HG02610 (cell line): ENCODE results near the gene VSNL1.

Experiments used
- ATAC-seq: cut with Tn5 transposase; IDR thresholded peaks from one replicate; pipeline ENCODE4 v1.9.1; 2021; ENCODE audit warnings: mild to moderate bottlenecking, moderate library complexity; ENCODE audit not compliant: unreplicated experiment

Gene VSNL1

DNA sequence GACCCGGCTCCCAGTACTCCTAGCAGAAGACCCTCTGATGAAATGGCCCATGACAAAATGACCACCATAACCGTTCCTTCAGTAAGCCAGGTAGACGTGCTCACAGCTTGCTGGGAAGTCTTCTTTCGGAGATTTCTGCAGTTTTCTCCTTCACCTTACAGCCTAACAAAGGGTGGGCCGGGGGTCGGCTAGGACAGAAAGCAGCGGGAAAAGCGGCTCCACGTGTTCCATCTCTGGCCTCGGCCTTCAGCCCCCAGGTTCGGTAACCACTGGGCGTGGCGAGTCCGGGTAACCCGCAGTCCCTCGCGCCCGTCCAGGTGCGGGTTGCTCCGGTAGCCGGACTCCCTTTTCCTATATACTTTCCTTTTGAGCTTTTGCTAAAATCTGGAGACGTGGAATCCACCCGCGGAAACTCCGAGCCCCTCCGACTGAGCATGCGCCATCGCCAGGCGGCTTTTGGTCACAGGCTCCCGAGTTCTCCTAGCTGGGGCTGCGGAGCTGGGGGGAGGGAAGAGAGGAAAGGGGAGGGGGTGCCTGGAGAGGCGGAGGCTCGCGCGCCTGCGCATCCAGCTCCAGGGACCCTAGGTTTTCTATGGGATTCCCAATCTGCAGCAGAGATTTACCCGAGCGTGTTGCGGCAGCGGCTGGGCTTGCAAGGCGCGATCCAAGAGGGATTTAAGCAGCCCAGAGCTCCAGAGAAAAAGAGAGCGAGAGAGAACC is at the start of gene VSNL1:
Gene VSNL1 (plus strand): TSS at position 604 of the 720 bp plus-strand sequence. CDS start 51,379 bp downstream, outside the sequence.
- ATAC-seq, result no peak

DNA sequence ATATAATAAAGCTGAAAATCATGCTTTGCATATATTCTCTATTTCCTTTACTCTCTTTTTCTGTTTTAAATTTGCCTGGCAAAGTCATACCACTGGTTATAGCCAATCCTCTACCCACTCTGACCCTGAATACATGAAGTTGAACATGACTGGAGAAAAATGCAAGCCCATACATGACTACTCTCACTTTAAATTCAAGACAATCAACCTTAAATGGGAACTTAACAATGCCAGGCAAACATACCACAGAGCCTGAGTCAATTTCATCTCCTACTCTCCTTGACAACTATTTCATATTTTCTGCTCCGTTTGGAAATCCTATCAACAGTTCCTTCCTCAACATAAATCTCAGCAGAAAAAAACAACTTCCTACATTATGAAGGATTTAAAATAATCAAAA is 44.9 kb upstream of the VSNL1 start:
- no peak for ATAC-seq

DNA sequence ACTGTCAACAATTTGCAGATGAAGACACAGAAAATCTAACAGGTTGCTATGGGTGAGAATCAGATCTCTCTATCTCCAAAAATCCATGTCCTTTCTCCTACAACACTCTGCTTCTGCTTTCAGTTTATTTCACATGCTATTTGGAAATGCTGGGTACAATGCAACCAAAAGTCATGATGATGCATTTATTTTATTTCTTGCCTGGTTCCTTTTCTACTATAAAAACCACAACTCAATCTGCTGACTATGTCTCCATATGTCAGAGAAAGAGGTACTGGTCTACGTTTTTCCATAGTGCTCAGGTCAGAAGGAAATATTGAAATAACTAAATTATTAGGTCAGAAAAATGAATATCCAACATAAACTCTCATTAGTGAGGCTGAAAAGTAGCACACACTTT is 42.8 kb upstream of the VSNL1 start:
- no peak for ATAC-seq

DNA sequence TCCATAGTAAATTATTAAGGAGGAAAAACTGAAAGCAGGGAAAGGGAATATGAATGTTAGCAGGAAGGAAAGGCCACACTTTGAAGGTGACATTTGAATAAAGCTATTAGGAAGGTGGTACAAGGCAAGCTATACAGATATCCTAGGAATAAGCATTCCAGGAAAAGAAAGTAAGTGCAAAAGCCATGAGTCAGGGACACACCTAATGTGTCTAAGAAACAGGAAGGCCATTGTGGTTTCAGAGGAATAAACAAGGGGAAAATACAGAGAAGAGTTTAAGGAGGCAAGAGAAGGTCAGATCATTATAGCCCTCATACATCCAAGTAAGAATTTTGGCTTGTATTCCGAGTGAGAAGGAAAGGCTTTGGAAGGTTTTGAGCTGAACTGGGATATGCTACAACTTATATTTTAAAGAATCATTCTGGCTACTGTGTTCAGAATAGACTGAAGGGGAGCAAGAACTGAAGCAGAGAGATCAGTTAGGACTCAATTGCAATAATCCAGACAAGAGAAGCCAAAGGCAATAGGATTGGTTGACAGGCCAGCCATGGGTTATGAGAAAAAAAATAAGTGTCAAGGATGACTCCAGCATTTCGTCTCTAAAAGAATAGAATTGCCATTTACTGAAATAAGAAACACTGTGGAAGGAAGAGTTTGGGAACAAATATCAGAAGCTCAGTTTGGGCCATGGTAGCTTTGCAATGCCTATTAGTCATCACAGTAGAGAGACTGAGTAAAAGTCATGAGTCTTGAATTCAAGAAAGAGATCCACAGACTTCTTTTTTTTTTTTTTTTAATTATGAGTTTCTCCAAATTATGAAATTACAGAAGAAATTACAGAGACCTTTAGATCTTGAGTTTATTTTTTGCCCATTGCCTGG is 33.5 kb upstream of the VSNL1 start:
- ATAC-seq, result no peak

DNA sequence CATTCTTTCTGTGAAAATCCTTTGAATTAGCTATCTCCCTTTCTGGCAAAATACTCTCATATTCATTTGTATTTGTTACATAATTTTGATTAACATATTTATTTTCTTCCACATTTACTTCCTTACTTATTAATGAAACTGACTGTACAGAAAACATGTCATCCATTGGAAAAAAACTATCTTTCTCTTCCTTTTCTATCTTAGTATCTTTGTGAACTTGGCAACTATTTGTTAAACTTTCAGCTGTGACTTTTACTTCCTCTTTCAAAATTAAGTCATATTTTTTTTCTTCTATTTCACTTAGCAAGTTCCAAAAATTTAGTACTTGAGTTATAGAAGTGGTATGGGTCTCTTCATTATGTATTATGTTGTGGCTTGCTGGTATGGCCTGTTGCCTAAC is 24.8 kb upstream of the VSNL1 start:
- peak; percentile 36 for ATAC-seq

DNA sequence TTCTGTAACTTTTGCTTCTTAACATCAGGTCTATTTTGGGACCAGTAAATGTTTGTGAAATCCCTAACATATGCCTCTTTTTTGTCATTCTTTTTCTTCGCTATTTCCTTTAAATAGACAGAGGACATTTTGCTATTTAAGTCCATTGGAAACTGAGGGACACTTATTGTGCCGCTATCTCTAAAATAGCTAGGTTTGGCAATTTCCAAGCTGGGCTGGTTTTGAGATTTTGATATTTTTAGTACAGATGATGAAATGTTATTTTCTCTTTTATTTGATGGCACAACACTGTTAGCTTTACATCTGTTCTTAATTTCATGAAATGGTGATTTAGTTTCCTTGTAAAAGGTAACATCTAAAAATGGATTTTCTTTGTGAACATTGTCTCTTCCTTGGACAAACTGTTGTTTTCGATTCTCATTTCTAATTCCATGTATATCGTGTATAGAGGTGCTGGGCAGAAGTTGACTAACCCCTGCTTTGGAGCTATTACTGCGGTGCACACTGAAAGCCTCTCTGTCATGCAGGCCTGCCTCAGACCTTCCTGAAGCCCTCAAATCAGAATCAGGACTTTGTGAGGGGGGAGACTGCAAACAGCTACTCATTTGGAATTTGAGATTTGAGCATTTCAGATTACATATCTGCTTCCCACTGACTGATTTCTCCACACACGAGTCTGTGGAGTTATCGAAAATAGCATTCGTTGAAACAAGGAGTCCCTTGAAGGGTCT is 22.9 kb upstream of the VSNL1 start:
- peak; percentile 29 for ATAC-seq

DNA sequence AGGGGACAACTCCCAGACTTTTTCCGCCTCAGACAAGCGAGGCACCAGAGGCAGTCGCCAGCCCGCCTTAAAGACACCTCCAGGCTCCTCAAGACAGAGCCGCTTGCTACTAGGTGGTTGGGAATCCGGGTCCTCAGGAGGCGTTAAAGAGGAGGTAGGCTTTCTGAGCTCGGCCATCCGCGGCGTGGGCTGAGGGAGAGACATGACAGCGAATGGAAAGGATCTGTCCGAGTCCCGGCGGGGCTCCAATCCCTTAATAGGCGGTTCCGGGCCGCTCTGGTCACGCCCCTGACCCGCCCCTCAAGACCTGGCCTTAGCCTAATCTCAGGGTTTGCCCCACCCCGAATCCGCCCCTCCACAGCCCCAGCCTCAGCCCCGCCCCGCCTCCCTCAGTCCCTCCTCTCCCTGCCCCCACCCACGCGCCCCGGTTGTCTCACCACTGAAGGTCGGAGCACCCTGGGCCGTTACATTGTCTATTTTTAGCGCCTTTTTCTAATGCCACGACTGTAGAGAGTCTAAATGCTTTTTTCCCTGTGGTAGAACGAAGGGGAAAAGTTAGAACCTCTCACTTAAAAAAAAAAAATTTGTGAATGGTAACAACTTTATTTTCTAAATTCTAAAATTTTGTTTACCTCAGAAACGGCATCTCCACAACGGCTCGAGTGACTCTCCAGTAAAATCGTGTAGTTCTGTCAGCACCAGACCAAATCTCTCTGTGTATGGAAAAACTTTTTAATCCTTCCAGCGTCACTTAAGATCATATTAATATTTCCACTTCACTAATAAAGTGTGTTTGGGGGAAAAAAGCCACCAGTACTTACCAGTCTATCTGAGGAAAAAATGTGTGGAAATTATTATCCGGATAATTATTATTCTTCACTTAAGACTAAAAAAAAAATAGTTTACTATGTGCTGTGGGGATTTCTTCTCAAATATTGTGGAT is 22.0 kb upstream of the VSNL1 start, which contains the start of gene RAD51AP2:
Gene RAD51AP2 (minus strand): TSS at position 229 of the 943 bp plus-strand sequence. CDS start 25 bp downstream, at position 204.
- ATAC-seq, result peak; percentile 89

DNA sequence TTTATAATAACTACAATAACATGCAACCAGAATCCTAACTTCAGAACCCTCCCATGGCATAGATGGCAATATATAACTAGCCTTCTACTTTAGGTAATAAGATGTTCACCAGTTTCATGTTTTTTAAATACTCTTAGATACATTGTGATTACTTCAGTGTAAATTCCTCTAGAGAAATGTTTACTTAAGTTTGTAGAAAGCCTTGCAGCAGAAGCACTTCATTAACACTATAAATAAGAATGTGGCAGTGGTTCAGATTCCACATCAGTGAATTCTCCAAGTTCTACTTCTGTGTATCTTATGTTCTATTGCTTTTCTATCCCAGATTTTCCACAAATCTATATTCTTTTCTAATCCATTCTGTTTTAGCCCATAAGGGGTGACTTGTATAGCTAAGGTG is 21.0 kb upstream of the VSNL1 start:
- ATAC-seq, result no peak

DNA sequence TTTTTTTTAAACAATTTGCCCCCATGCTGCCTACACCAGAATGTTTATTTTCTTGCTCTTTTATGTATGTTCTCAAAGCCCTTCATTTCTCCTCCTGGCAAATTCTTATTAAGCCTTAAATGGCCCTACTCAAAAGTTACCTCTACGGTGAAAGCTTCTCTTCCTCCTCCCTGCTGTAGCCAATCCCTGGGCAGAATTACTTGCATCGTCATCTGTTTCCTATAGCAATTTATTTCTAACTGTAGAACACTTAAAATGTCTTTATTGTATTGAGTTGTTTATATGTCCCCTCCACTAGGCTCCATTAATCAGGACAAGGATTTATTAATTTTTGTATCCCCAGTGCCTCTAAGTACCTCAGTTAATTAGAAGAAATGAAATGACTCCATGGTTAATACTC is 19.7 kb upstream of the VSNL1 start:
- ATAC-seq, result no peak

DNA sequence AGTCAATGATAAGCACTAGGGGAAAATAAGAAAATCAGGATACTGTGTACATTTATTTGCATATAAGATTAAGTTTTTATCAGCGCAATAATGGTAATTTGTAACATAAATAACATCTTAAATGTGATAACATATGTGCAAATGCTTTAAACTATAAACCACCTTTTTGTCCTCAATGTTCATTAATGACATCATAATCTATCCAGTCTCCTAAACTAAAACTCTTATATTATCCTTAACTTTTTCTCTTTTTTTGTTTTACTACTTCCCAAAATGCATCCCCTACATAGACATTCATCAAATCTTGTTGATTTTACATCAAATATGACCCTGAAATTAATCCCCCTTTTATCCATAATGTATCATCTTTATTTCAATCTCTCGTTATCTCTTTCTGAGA is 18.9 kb upstream of the VSNL1 start:
- ATAC-seq, result no peak

DNA sequence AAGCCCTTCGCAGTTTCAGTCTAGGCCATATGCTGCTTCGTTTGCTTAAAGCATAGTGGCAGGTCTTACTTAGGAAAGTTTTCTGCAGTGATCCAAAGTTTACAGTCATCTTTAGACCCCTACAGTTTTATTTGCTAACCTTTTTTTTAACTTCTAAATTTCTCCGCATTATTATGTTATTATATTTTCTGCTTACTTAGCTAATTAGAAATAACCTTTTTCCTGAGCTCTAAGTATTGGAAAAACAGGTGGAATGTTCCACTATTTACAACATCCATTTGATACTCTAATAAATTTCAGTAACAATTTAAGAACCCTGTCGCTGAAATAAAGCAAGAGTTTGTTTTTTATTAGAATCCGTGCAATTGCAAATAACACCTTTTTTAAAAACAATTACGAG is 18.2 kb upstream of the VSNL1 start:
- no peak for ATAC-seq

DNA sequence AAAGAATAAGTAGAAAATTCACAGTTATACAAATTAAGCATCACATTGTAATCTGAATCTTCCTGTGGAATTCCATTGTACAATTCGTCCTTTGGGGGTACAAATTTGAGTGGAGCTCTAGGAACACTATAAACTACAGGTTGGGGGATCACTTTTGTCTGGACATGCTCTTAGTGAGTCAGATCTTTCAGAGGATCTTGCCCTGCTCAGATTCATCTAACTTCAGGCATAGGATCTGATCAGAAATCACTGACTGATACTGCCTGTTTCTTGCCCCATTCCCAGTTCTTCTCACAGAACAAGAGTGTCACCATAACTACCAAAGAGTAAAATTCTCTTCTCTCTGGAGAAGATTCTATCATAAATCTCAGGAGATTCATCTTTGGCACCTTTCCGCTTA is 10.7 kb upstream of the VSNL1 start:
- ATAC-seq, result no peak

DNA sequence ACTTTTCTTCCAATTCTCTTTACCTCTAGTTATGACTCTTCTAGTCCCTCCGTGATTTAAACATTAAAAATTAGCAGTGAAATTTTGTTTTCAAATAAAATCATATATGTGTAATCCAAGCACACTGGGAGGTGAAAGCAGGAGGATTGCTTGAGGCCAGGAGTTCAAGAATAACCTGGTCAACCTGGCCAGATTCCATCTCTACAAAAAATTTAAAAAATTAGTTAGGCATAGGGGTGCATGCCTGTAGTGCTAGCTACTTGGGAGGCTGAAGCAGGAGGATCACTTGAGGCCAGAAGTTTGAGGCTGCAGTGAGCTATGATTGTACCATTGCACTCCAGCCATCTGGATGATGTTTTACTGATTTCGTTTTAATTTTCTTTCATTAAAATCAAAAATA is 7.0 kb upstream of the VSNL1 start:
- ATAC-seq, result no peak

DNA sequence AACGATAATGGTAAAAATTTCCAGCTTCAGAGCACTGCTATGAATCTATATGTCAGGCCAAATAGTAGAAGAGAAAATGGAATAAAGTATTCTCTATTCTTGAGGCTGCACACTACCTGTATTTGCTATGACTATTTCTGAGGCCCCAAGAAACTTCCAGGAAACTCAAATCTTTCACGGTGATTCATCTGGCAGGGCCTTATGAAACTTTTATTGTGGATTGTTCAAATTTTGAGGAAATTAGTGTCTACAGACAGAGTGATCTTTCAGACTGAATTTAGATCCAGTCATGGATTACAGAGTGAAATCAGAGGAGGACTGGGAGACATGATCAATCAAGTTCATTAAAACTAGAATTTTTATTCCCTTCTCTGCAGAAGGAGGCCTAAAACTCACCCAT is 4.1 kb upstream of the VSNL1 start:
- no peak for ATAC-seq

DNA sequence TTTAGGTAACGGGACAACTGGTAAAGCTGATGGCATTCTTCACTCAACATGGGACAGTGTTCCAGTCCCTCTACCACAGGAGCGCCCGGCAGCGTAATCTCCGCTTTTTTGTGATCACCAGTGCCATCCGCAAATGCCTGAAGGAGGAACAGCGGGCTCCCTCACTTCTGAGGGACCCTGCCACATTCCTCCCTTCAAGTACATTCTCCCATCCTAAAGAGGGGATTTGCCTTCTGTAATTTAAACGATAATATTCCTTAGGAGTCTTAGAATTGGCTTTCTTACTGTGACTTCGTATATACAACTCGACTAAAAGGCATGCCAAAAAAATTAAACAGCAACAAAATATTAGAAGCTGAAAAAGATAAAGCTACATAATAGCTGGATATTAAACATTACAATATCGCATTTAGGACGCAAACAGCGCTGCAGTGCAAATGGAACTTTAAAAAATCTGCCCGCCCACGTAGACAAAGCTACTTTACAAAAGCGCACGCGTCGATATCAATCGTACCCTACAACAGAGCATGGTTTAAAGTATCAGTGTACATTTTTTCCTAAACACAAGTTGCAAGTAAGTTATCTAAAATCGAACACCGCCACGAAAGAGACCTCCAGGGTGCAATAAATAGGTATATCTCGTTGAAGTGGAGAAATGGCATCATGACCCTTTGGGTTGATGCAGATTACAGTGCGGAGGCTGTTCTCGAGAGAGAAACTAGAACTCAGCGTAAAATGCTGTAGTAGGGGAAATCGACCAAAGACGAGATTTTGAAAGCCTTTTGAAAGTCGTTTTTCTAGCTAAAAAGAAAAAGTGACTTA is 2.3 kb upstream of the VSNL1 start:
- ATAC-seq, result no peak

DNA sequence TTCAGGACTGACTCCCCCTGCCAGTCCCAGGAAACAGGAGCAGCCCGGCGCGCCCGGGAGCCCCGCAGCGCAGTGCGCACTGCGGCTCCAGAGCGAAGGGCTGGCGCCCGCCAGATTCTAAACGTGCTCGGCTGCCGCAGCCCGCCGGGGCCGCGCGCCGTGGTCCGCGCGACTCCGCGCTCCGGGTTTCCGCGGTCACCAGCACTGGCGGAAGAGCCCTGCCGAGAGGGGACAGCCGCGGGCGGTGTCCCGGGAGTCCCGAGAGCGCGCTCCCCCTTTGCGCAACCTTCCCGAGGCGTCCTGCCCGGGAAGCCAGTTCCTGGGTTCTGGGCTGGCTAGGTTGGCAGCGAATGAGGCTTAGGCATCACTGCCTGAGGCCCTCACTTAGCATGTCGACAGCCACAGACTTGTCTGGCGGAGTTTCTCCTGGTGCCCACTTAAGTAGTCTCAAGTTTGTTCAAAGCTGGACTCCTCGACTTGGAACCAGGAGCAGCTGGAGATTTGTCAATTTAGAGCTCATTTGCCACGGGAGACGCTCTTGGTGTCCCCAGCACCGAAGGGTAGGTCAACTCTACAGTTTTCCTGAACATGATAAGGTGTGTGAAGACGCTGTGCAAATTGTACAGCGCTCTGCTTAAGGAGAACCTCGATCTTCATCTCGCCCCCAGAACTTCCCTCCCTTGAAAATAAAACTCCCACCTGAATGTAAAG is 1.5 kb upstream of the VSNL1 start:
- ATAC-seq, result no peak

DNA sequence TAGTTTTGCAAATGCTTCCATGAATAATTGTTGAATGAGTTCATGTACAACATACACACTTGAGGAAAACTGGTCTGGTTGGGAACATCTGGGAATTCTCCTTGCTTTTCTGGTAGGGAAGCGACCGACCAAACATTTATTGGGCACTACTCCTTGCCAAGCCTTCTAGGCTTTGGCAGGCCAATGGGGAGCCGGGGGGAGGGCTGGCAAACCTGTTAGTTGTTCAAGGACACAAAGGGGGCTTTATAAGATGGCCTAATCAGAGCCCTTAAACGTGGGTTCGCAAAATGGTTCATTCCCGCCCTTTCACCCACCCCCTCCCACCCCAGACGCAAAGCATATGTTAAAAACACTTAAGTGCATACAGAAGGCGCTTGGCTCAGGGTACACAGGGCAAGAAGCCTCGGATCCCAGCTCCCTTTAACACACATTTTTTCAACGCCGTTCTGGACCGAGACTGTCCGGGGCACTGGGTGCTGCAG is 844 bp upstream of the VSNL1 start:
- no peak for ATAC-seq

DNA sequence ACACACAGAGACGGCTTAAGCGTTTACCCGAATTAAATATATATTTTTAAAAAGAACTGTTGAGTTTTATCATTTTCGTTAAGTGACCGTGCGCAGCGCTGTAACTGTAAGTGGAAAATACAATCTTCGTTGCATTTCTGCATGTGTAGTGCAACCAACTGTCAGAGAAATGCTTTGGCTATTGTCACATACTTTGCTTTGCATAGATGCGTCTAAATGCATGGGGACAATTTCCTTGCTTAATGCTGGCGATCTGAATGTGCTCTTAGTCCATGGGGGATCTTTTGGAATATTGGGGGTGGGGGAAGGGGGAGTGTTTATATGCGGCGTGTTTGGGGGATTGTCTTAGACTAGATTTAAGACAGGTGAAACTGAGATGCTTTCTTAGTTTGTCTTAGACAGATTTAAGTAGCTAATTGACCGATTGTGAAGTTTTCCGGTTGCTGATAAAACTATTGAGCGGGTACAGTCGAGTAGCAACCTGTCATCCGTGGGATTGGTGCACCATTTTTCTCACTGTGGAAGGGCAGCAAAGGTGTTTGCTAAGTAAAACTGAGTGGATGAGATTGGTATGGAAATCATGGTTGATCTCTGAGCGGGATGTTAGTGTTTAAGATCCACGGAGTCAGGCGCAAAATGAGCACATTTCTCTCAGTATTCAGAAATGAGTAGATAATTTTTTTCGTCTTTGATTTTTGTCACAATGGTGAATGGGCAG is 476 bp downstream of the VSNL1 start:
- ATAC-seq, result no peak
